ENCODE data around the gene STRIP1.

The STRIP1 gene

DNA sequence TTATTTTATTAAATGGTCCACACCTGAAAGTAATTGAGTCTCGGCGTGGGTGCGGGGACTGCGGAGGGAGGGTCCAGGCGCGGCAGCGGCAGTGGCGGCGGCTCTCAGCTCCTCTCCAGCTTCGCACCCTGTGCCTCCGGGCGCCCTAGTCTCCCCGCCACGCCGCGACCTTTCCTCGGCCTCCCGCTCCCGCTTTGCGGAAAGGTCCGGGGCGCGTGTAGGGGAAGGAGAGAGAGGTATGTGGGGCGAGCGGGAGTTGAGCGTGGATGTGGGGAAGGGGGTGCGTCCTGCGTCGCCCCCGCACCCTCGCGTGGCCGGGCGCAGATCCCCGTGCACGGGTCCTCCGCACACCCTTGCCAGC, 49.4 kb downstream of the STRIP1 start:
- Histone ChIP-seq H3K9me3 (ENCODE audit: insufficient read depth, low read length) (no peaks in the 10 kb centered on the region), H2AFZ (ENCODE audit: low read depth, low read length, severe bottlenecking) (no peak overlapping the region), H3K36me3 (ENCODE audit: low read length) (no peaks in the 10 kb centered on the region), H3K79me2 (ENCODE audit: insufficient read depth, low read length) (no peaks in the 10 kb centered on the region), H3K9me2 (replicated peaks; ENCODE audit: insufficient read depth, low read length) (no peaks in the 10 kb centered on the region), H4K20me1 (ENCODE audit: low read depth, low read length) (no peaks in the 10 kb centered on the region), H3K27me3 (ENCODE audit: low read length) (no peaks in the 10 kb centered on the region), H3K4me2 (ENCODE audit: low read depth, low read length, poor library complexity, severe bottlenecking) (no peak overlapping the region), H3K9ac (ENCODE audit: low read length) (no peak overlapping the region), H3F3A (ENCODE audit: insufficient read depth) (no peaks in the 10 kb centered on the region), H3K4me3 (ENCODE audit: insufficient read depth, low read length, poor library complexity, severe bottlenecking) (no peak overlapping the region), H3K27ac (ENCODE audit: low read depth, low read length) (no peak overlapping the region)
- TF ChIP-seq EZH2phosphoT487 (conservative IDR thresholded peaks at IDR 0.05; ENCODE audit: low read length): no peak
- TF ChIP-seq CTCF (IDR thresholded peaks at IDR 0.05; ENCODE audit: insufficient read depth, low read length, poor library complexity, severe bottlenecking): no peak

DNA sequence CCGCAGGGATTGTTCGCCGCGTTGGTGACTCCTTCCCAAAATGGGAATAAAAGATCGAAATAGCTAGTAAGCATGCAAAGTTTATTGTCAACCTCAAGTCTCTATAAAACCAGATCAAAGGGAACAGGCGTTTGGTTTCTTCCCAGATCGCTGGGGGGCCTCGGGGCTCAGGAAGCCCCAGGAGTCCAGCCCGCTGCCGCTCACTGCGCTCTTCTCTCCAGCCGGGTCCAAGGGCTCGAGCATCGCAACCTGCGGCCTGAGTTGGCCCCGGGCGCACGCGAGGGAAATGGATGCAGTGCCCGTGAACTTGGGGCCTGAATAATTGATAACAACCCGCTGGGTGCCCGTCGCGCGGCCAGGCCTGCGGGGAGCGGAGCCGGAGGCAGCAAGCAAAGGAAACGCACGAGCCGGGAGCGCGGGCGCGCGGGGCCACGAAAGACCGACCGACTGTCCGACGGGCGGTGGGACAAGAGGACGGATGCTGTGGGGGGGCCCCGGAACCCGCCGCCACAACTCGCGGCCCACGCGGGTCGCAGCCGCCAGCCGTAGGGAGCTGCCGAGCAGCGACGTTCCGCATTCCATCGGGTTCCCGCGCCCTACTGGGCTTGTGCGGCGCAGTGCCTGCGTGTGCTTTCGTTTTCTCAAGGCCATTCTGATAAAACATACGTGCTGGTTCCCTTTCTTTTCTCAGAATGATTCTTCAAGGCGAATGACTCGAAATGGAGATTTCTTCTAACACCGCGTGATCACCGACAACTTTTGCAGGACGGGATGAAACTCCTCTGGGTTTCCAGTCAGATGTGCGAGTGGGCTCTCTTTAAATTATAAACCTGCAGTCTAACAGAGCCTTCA, 50.0 kb downstream of the STRIP1 start:
- Histone ChIP-seq H3K79me2 (ENCODE audit: insufficient read depth, low read length) (no peaks in the 10 kb centered on the region), H4K20me1 (ENCODE audit: low read depth, low read length) (no peaks in the 10 kb centered on the region), H3F3A (ENCODE audit: insufficient read depth) (no peaks in the 10 kb centered on the region), H3K9me2 (replicated peaks; ENCODE audit: insufficient read depth, low read length) (no peaks in the 10 kb centered on the region), H3K27ac (ENCODE audit: low read depth, low read length) (no peak overlapping the region), H3K4me3 (ENCODE audit: insufficient read depth, low read length, poor library complexity, severe bottlenecking) (no peak overlapping the region), H3K4me2 (ENCODE audit: low read depth, low read length, poor library complexity, severe bottlenecking) (no peak overlapping the region), H3K36me3 (ENCODE audit: low read length) (no peaks in the 10 kb centered on the region), H3K27me3 (ENCODE audit: low read length) (no peaks in the 10 kb centered on the region), H3K9me3 (ENCODE audit: insufficient read depth, low read length) (no peaks in the 10 kb centered on the region), H3K9ac (ENCODE audit: low read length) (no peak overlapping the region), H2AFZ (ENCODE audit: low read depth, low read length, severe bottlenecking) (no peak overlapping the region)
- TF ChIP-seq EZH2phosphoT487 (conservative IDR thresholded peaks at IDR 0.05; ENCODE audit: low read length) (peak; percentile 85; the same call in 1 of the 2 replicates), CTCF (IDR thresholded peaks at IDR 0.05; ENCODE audit: insufficient read depth, low read length, poor library complexity, severe bottlenecking) (no peak)

- no peak for TF ChIP-seq EZH2phosphoT487 (conservative IDR thresholded peaks at IDR 0.05; ENCODE audit: low read length)
- no peak for TF ChIP-seq CTCF (IDR thresholded peaks at IDR 0.05; ENCODE audit: insufficient read depth, low read length, poor library complexity, severe bottlenecking)
- H2AFZ ChIP-seq (ENCODE audit: low read depth, low read length, severe bottlenecking): no peak overlapping the region
- no peaks in the 10 kb centered on the region for H4K20me1 ChIP-seq (ENCODE audit: low read depth, low read length)
- no peaks in the 10 kb centered on the region for H3K36me3 ChIP-seq (ENCODE audit: low read length)
- H3K27ac ChIP-seq (ENCODE audit: low read depth, low read length): no peak overlapping the region
- no peaks in the 10 kb centered on the region for H3K9me3 ChIP-seq (ENCODE audit: insufficient read depth, low read length)
- H3F3A ChIP-seq (ENCODE audit: insufficient read depth): no peaks in the 10 kb centered on the region
- H3K9me2 ChIP-seq (replicated peaks; ENCODE audit: insufficient read depth, low read length): no peaks in the 10 kb centered on the region
- H3K79me2 ChIP-seq (ENCODE audit: insufficient read depth, low read length): no peaks in the 10 kb centered on the region
- no peak overlapping the region for H3K4me3 ChIP-seq (ENCODE audit: insufficient read depth, low read length, poor library complexity, severe bottlenecking)
- H3K27me3 ChIP-seq (ENCODE audit: low read length): no peaks in the 10 kb centered on the region
- no peak overlapping the region for H3K4me2 ChIP-seq (ENCODE audit: low read depth, low read length, poor library complexity, severe bottlenecking)
- H3K9ac ChIP-seq (ENCODE audit: low read length): no peak overlapping the region
Observed at GRCh38 chr1:110085671-110086070, 51.2 kb downstream of the STRIP1 start.

Measured in SU-DHL-6 (cell line).